Activated CD8-positive, alpha-beta memory T cell treated with anti-CD3 and anti-CD28 coated beads, Interleukin-2, amount 50 U/mL, for 48 hours (primary cell): ENCODE results near the gene IL15.
"Not testable (repeated sequence)": the region's sequence is repeated elsewhere in the genome, so short reads cannot be mapped to it uniquely, and the experiment has no call there.

Experiments
- DNase-seq: peaks from one replicate; pipeline ENCODE4 v3.0.0-alpha.2; 2020

Gene IL15

GRCh38 chr4:141705048-141705746 lies 68.8 kb downstream of the IL15 start:
- DNase-seq, result no peak

- no peak for DNase-seq
These were observed 69.5 kb downstream of the IL15 start for GRCh38 chr4:141705747-141706377.

- no peak for DNase-seq
These were observed 70.1 kb downstream of the IL15 start for GRCh38 chr4:141706445-141706844.

- no peak for DNase-seq
These were observed 74.8 kb downstream of the IL15 start for GRCh38 chr4:141711211-141711610.

GRCh38 chr4:141713185-141713584 lies 76.8 kb downstream of the IL15 start:
- no peak for DNase-seq

- DNase-seq, result no peak
These were observed 77.5 kb downstream of the IL15 start for GRCh38 chr4:141713771-141714445.

- no peak for DNase-seq
These were observed 83.2 kb downstream of the IL15 start for GRCh38 chr4:141719585-141719984.

GRCh38 chr4:141721174-141721573 lies 84.8 kb downstream of the IL15 start:
- no peak for DNase-seq

GRCh38 chr4:141724646-141725045 lies 88.3 kb downstream of the IL15 start:
- no peak for DNase-seq

GRCh38 chr4:141727420-141727819 lies 91.0 kb downstream of the IL15 start:
- DNase-seq, result no peak

- DNase-seq, result no peak
These were observed 94.4 kb downstream of the IL15 start for GRCh38 chr4:141730805-141731204.

- DNase-seq, result no peak
These were observed 95.1 kb downstream of the IL15 start for GRCh38 chr4:141731481-141731880.

- DNase-seq, result no peak
These were observed 103.3 kb downstream of the IL15 start for GRCh38 chr4:141739636-141740035.

- DNase-seq, result no peak
These were observed 109.6 kb downstream of the IL15 start for GRCh38 chr4:141746026-141746425.

- not testable (repeated sequence) for DNase-seq
These were observed 115.4 kb downstream of the IL15 start for GRCh38 chr4:141751806-141752205.

GRCh38 chr4:141757287-141757686 lies 120.9 kb downstream of the IL15 start:
- DNase-seq, result no peak

- DNase-seq, result no peak
These were observed 123.5 kb downstream of the IL15 start for GRCh38 chr4:141759796-141760425.

- DNase-seq, result no peak
These were observed 125.5 kb downstream of the IL15 start for GRCh38 chr4:141761926-141762325.

- DNase-seq, result no peak
These were observed 127.0 kb downstream of the IL15 start for GRCh38 chr4:141763374-141763773.

- DNase-seq, result no peak
These were observed 132.6 kb downstream of the IL15 start for GRCh38 chr4:141768954-141769353.

- no peak for DNase-seq
These were observed 135.8 kb downstream of the IL15 start for GRCh38 chr4:141771889-141772830.

- no peak for DNase-seq
These were observed 136.5 kb downstream of the IL15 start for GRCh38 chr4:141772838-141773237.

GRCh38 chr4:141782205-141782604 lies 145.8 kb downstream of the IL15 start:
- DNase-seq, result no peak
